Measurements from ENCODE around the gene STX2. TPM values are rescaled to one million over a fixed set of nuclear protein-coding genes. Genes with fewer than 3 reads are reported as not detected.
A peak's percentile ranks its signal among the peaks of the same experiment; 100 is the strongest.

Gene STX2
- total and polyA plus RNA-seq, 4 donors: 11.9 to 28.4 (median 20.9) TPM

DNA sequence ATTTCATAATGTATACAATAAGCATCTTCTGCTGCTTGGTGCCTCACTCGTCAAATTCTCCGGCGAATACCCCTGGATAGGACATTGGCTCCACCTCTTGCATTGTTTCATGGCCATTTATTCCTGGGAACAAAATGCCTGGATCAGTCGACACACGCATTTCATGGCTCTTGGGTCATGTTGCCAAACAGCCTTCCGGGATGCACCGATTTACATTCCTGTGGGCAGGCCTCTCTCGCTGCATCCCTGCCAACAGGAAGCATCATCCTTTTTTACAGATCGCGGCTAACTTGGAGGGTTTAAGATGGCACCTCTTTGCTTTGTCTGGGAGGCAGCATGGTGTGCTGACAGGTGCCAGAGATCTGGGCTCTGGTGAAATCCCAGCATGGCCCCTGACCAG lies 90.3 kb downstream of the STX2 start:
- peaks cover 0 to 5% (median 0%) of the 10 kb centered on the region in 5 donors for H3K4me1 ChIP-seq (ENCODE audit: control insufficient read depth in 5 of 5, insufficient read depth in 5 of 5, low read length in 5 of 5)
- H3K27ac ChIP-seq (ENCODE audit: low read depth in 1 of 2, low read length in 1 of 2): no peak overlapping the region
- H3K9me3 ChIP-seq (ENCODE audit: control insufficient read depth in 4 of 4, insufficient read depth in 3 of 4, low read length in 3 of 4): peaks cover 0 to 4% (median 0%) of the 10 kb centered on the region in 4 donors
- no peaks in the 10 kb centered on the region for H3K36me3 ChIP-seq (ENCODE audit: control insufficient read depth in 4 of 4, insufficient read depth in 4 of 4, low read length in 4 of 4)
- ATAC-seq (ENCODE audit: insufficient read depth, low FRiP score): no peak
- H3K4me3 ChIP-seq: no peak overlapping the region
- TF ChIP-seq, protein P1, sequence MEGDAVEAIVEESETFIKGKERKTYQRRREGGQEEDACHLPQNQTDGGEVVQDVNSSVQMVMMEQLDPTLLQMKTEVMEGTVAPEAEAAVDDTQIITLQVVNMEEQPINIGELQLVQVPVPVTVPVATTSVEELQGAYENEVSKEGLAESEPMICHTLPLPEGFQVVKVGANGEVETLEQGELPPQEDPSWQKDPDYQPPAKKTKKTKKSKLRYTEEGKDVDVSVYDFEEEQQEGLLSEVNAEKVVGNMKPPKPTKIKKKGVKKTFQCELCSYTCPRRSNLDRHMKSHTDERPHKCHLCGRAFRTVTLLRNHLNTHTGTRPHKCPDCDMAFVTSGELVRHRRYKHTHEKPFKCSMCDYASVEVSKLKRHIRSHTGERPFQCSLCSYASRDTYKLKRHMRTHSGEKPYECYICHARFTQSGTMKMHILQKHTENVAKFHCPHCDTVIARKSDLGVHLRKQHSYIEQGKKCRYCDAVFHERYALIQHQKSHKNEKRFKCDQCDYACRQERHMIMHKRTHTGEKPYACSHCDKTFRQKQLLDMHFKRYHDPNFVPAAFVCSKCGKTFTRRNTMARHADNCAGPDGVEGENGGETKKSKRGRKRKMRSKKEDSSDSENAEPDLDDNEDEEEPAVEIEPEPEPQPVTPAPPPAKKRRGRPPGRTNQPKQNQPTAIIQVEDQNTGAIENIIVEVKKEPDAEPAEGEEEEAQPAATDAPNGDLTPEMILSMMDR (IDR thresholded peaks at IDR 0.05; ENCODE audit: control extremely low read depth, extremely low read depth): no peak
- DNase-seq: no peak
- WGBS, 2 donors: 63 to 67% methylated on average over 10 of the region's 10 CpGs
- H3K9ac ChIP-seq (ENCODE audit: insufficient read depth in 1 of 2, low read length in 2 of 2): no peak overlapping the region
- peaks cover 0 to 2% (median 0%) of the 10 kb centered on the region in 3 donors for H3K27me3 ChIP-seq (ENCODE audit: control insufficient read depth in 3 of 3, insufficient read depth in 3 of 3, low read length in 2 of 3)

DNA sequence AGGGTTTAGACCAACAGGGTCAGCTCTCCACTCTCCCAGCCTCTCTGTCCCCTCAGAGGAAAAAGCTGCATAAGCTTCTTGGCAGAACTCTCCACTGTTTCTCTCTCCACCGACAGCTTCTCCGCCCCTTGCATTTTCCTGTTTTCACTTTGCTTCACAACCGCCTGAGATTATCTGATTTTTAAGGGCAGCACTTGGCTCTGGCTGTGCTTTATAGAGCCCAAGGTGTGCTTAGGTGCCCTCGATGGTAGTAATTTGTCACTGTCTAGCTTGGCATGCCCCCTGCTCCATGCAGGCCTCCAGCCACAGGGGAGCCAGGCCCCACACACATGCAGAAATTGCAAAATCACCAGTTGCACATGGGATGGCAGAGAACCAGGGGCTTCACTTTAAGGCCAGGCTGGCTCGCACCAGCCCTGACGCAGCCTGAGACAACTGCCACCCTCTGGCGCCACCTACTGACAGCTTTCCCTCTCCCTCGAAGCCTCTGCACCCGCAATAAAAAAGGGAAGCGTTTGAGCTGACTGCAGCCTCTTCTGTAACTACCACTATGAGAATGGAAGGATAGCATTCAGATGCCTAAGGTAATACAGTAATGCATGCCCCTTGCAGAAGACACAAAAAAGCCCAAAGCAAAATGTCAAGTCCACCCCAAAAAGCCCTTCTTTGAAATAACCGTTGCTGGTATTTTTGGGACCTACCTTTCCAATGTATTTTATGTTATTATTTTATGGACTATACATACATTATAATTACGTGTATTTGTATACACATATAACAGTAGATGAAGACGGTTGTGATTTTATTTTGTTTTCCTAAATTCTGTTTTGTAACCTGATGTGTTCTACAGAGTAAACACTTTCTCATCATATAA lies 90.9 kb downstream of the STX2 start:
- peak; percentile 86 to 92 (median 86) for DNase-seq
- Histone ChIP-seq H3K27ac (ENCODE audit: low read depth in 1 of 2, low read length in 1 of 2) (no peak overlapping the region), H3K9ac (ENCODE audit: insufficient read depth in 1 of 2, low read length in 2 of 2) (no peak overlapping the region), H3K4me1 (ENCODE audit: control insufficient read depth in 5 of 5, insufficient read depth in 5 of 5, low read length in 5 of 5) (peaks cover 0 to 5% (median 0%) of the 10 kb centered on the region in 5 donors), H3K27me3 (ENCODE audit: control insufficient read depth in 3 of 3, insufficient read depth in 3 of 3, low read length in 2 of 3) (peaks cover 0 to 2% (median 0%) of the 10 kb centered on the region in 3 donors), H3K4me3 (no peak overlapping the region), H3K36me3 (ENCODE audit: control insufficient read depth in 4 of 4, insufficient read depth in 4 of 4, low read length in 4 of 4) (no peaks in the 10 kb centered on the region), H3K9me3 (ENCODE audit: control insufficient read depth in 4 of 4, insufficient read depth in 3 of 4, low read length in 3 of 4) (peaks cover 0 to 6% (median 0%) of the 10 kb centered on the region in 4 donors)
- TF ChIP-seq, protein P1 (IDR thresholded peaks at IDR 0.05; ENCODE audit: control extremely low read depth, extremely low read depth): peak; percentile 60
- 7 to 10% methylated on average over 13 of the region's 13 CpGs for WGBS, 2 donors
- ATAC-seq (ENCODE audit: insufficient read depth, low FRiP score): peak; percentile 81

DNA sequence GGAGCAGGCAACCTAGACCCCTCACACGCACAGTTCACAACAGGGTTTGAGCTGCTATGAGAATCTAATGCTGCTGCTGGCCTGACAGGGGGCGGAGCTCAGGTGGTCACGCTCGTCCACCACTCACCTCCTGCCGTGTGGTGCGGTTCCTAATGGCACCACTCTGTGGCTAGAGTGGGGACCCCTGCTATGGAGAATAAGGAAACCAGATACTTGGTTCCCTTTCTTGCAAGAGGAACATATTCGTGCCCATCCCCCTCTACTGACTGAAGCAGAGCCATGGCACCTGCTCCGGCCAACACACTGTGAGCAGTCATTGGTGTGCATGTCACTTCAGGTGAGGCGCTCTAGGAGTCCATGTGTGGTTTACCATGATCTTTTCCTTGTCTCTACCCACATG lies 92.5 kb downstream of the STX2 start:
- H3K36me3 ChIP-seq (ENCODE audit: control insufficient read depth in 4 of 4, insufficient read depth in 4 of 4, low read length in 4 of 4): no peaks in the 10 kb centered on the region
- H3K4me1 ChIP-seq (ENCODE audit: control insufficient read depth in 5 of 5, insufficient read depth in 5 of 5, low read length in 5 of 5): peaks cover 0 to 5% (median 0%) of the 10 kb centered on the region in 5 donors
- peaks cover 0 to 2% (median 0%) of the 10 kb centered on the region in 3 donors for H3K27me3 ChIP-seq (ENCODE audit: control insufficient read depth in 3 of 3, insufficient read depth in 3 of 3, low read length in 2 of 3)
- no peak overlapping the region for H3K27ac ChIP-seq (ENCODE audit: low read depth in 1 of 2, low read length in 1 of 2)
- ATAC-seq (ENCODE audit: insufficient read depth, low FRiP score) (no peak), DNase-seq (no peak)
- TF ChIP-seq, protein P1 (IDR thresholded peaks at IDR 0.05; ENCODE audit: control extremely low read depth, extremely low read depth): no peak
- H3K9ac ChIP-seq (ENCODE audit: insufficient read depth in 1 of 2, low read length in 2 of 2): no peak overlapping the region
- 50 to 60% methylated on average over 9 of the region's 9 CpGs for WGBS, 2 donors
- H3K4me3 ChIP-seq: no peak overlapping the region
- peaks cover 0 to 5% (median 0%) of the 10 kb centered on the region in 4 donors for H3K9me3 ChIP-seq (ENCODE audit: control insufficient read depth in 4 of 4, insufficient read depth in 3 of 4, low read length in 3 of 4)
